ENCODE results near the gene CHKA. TPM values are rescaled to one million over a fixed set of nuclear protein-coding genes. Genes with fewer than 3 reads are reported as not detected.

CHKA gene
- total RNA-seq, 4 donors from 2014 or later = 86.8 to 106 (median 93.1) TPM

- WGBS, 2 donors = 78 to 80% methylated on average over 4 to 6 of the region's 9 CpGs
- H3K4me3 ChIP-seq (replicated peaks in 1 of 3) = no peak overlapping the region
- no peak for DNase-seq
- intact Hi-C loops (cut with DNase I) = no loop called here
- peaks cover 14 to 17% of the 10 kb centered on the region in 2 donors for H3K36me3 ChIP-seq
- H3K4me1 ChIP-seq = peaks cover 7 to 17% of the 10 kb centered on the region in 2 donors
- TF ChIP-seq CTCF (IDR thresholded peaks at IDR 0.05) (no peak), POLR2A (IDR thresholded peaks at IDR 0.05) (no peak)
- no peaks in the 10 kb centered on the region for H3K9me3 ChIP-seq
- H3K27me3 ChIP-seq = no peaks in the 10 kb centered on the region
- H3K27ac ChIP-seq = no peak overlapping the region
These were observed 68.1 kb downstream of the CHKA start for GRCh38 chr11:68053117-68053516.

- Histone ChIP-seq H3K36me3 (peaks cover 13% of the 10 kb centered on the region in 2 donors), H3K9me3 (no peaks in the 10 kb centered on the region), H3K4me3 (replicated peaks in 1 of 3) (no peak overlapping the region), H3K27me3 (no peaks in the 10 kb centered on the region), H3K4me1 (peaks cover 7 to 17% of the 10 kb centered on the region in 2 donors), H3K27ac (no peak overlapping the region)
- TF ChIP-seq CTCF (IDR thresholded peaks at IDR 0.05) = no peak
- TF ChIP-seq POLR2A (IDR thresholded peaks at IDR 0.05) = no peak
- no peak for DNase-seq
- intact Hi-C loops (cut with DNase I) = no loop called here
- 90 to 92% methylated on average over 15 of the region's 15 CpGs for WGBS, 2 donors
These were observed 68.9 kb downstream of the CHKA start for GRCh38 chr11:68052137-68052873.

GRCh38 chr11:68051191-68052136 lies 69.7 kb downstream of the CHKA start:
- H3K4me1 ChIP-seq = peaks cover 7 to 17% of the 10 kb centered on the region in 2 donors
- no peaks in the 10 kb centered on the region for H3K27me3 ChIP-seq
- no peak overlapping the region for H3K27ac ChIP-seq
- peaks cover 13% of the 10 kb centered on the region in 2 donors for H3K36me3 ChIP-seq
- intact Hi-C loops (cut with DNase I) = no loop called here
- DNase-seq = peak; percentile 51 to 52
- H3K4me3 ChIP-seq (replicated peaks in 1 of 3) = no peak overlapping the region
- WGBS, 2 donors = 53 to 58% methylated on average over 12 to 13 of the region's 14 CpGs
- TF ChIP-seq CTCF (IDR thresholded peaks at IDR 0.05) (no peak), POLR2A (IDR thresholded peaks at IDR 0.05) (no peak)
- no peaks in the 10 kb centered on the region for H3K9me3 ChIP-seq

- Histone ChIP-seq H3K9me3 (no peaks in the 10 kb centered on the region), H3K36me3 (peaks cover 13% of the 10 kb centered on the region in 2 donors), H3K4me1 (peaks cover 7 to 17% of the 10 kb centered on the region in 2 donors), H3K27me3 (no peaks in the 10 kb centered on the region), H3K27ac (no peak overlapping the region), H3K4me3 (replicated peaks in 1 of 3) (no peak overlapping the region)
- intact Hi-C loops (cut with DNase I) = no loop called here
- WGBS, 2 donors = 83% methylated on average over 3 of the region's 18 CpGs; no CpG with 5 or more reads in 1 of the 2 donors
- DNase-seq = no peak
- TF ChIP-seq CTCF (IDR thresholded peaks at IDR 0.05) (no peak), POLR2A (IDR thresholded peaks at IDR 0.05) (no peak)
These were observed 70.8 kb downstream of the CHKA start for GRCh38 chr11:68050371-68050841.

Measured in thyroid gland (tissue), 4 donors.